Measurements from ENCODE around the gene GPR142.

DNA sequence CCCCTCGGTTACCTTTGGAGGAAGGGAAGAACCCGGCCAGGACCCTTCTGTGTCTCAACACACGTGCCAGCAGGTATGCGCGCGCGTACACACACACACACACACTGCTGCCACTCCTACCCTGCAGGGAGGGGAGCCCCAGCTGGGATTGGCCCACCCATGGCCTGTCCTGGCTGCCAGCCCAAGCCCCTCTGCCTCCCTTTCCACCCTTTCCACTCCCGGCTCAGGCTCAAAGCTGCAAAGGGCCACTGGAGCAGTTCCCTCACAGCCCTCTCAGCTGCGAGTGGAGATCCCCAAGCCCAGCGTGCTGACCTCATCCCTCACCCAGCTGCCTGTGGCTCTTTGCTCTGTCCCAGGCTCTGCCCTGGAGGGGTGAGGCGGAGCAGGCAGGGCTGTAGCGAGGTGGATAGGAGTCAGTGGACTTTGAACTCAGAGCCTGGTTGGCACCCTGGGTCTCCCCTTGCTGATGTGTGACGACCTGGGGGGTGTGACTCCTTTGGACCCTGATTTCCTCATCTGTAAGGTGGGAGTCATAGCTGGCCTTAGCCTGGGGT lies 26.8 kb upstream of the GPR142 start:
- TF ChIP-seq, protein P1, sequence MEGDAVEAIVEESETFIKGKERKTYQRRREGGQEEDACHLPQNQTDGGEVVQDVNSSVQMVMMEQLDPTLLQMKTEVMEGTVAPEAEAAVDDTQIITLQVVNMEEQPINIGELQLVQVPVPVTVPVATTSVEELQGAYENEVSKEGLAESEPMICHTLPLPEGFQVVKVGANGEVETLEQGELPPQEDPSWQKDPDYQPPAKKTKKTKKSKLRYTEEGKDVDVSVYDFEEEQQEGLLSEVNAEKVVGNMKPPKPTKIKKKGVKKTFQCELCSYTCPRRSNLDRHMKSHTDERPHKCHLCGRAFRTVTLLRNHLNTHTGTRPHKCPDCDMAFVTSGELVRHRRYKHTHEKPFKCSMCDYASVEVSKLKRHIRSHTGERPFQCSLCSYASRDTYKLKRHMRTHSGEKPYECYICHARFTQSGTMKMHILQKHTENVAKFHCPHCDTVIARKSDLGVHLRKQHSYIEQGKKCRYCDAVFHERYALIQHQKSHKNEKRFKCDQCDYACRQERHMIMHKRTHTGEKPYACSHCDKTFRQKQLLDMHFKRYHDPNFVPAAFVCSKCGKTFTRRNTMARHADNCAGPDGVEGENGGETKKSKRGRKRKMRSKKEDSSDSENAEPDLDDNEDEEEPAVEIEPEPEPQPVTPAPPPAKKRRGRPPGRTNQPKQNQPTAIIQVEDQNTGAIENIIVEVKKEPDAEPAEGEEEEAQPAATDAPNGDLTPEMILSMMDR (optimal IDR thresholded peaks at IDR 0.05 in 1 of 3, IDR thresholded peaks at IDR 0.05 in 1 of 3, conservative IDR thresholded peaks at IDR 0.05 in 1 of 3; ENCODE audit: extremely low read depth in 1 of 3, insufficient read depth in 2 of 3, low read length in 3 of 3), result no peak
- TF ChIP-seq EZH2 (IDR thresholded peaks at IDR 0.05; ENCODE audit: low read length), result no peak

Data from keratinocyte (primary cell).